ENCODE results near the gene RMND1.

RMND1 gene

DNA sequence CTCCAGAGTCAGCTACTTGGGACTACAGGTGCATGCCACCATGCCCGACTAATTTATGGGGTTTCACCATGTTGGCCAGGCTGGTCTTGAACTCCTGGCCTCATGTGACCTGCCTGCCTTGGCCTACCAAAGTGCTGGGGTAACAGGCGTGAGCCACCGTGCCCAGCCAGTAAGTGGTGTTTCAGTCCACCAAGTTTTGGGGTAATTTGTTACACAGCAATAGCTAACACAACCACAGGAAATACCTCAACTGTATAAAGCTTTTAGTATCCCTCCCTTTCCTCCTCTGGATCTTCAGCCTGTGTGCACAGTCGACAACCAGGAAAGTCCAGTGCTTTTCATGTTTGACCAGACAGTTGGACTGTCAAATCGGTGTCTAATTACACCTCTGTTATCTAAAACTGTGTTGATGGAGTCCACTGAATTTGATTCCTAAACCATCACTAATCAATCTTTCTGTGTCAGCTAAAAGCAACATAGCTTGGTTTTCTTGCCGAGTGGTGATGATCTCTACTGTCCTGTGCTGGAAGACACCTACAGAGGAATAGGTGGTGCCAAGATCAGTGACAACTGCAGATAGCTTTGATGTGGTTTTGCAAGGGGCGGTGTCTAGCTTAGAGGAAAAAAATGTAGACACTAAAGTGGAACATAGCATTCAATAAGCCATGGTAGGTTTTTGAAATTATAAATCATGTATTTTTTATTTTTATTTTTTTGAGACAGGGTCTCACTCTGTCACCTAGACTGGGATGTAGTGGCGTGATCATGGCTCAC lies 38.4 kb downstream of the RMND1 start:
- Histone ChIP-seq H3K4me1 (ENCODE audit: control insufficient read depth, insufficient read depth, low read length) (no peaks in the 10 kb centered on the region), H3K36me3 (ENCODE audit: insufficient read depth, low read length) (peaks cover 47% of the 10 kb centered on the region), H3K4me3 (ENCODE audit: low read length) (no peak overlapping the region), H3K27me3 (ENCODE audit: control insufficient read depth, insufficient read depth, low read length) (no peaks in the 10 kb centered on the region), H3K4me2 (ENCODE audit: low read length) (no peak overlapping the region), H3K9me3 (replicated peaks; ENCODE audit: low read length) (no peaks in the 10 kb centered on the region), H3K9ac (ENCODE audit: low read depth, low read length) (no peak overlapping the region)

- Histone ChIP-seq H3K4me2 (ENCODE audit: low read length) (no peak overlapping the region), H3K4me3 (ENCODE audit: low read length) (no peak overlapping the region), H3K4me1 (ENCODE audit: control insufficient read depth, insufficient read depth, low read length) (no peaks in the 10 kb centered on the region), H3K36me3 (ENCODE audit: insufficient read depth, low read length) (peaks cover 50% of the 10 kb centered on the region), H3K9ac (ENCODE audit: low read depth, low read length) (no peak overlapping the region), H3K27me3 (ENCODE audit: control insufficient read depth, insufficient read depth, low read length) (no peaks in the 10 kb centered on the region), H3K9me3 (replicated peaks; ENCODE audit: low read length) (no peaks in the 10 kb centered on the region)
These were observed 39.0 kb downstream of the RMND1 start for GRCh38 chr6:151412909-151413308.

DNA sequence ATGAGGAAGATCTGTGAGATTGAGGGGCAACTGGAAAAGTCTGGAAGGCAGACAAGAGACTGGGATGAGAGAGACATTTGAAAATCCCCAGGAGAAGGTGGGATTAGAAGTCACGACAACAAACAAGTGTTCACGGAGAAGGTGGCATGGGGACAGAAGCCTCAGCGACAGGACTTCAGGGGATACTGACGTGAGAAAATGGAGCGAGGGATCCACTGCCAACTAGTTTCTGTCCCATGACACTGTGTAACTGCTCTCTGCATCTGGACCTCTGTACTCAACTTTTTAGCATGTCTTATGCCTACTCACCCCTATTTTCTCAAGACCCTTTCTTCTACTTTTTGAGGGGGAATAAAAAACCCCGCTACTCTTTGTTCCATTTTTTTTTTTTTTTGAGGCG lies 42.2 kb downstream of the RMND1 start:
- H3K4me3 ChIP-seq (ENCODE audit: low read length): no peak overlapping the region
- peaks cover 49% of the 10 kb centered on the region for H3K36me3 ChIP-seq (ENCODE audit: insufficient read depth, low read length)
- no peak overlapping the region for H3K9ac ChIP-seq (ENCODE audit: low read depth, low read length)
- no peaks in the 10 kb centered on the region for H3K27me3 ChIP-seq (ENCODE audit: control insufficient read depth, insufficient read depth, low read length)
- no peaks in the 10 kb centered on the region for H3K9me3 ChIP-seq (replicated peaks; ENCODE audit: low read length)
- no peak overlapping the region for H3K4me2 ChIP-seq (ENCODE audit: low read length)
- H3K4me1 ChIP-seq (ENCODE audit: control insufficient read depth, insufficient read depth, low read length): no peaks in the 10 kb centered on the region

DNA sequence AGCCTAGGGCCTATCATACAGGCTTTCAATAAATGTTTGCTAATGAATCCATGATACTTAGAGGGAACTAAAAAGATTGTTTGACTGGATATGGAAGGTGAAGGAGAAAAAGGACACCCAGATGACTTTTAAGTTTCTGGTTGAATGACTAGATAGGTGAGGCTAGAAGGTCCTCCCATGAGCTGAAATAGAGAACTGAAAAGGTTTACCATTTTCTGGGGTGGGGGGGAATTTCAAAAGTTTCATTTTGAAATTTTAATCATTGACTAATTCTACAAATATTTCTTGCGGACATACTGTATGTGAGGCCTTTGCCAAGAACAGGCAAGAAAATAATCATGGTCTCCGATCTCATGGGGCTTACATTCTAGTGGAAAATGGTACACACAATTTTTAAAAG lies 42.7 kb downstream of the RMND1 start:
- Histone ChIP-seq H3K9me3 (replicated peaks; ENCODE audit: low read length) (no peaks in the 10 kb centered on the region), H3K9ac (ENCODE audit: low read depth, low read length) (no peak overlapping the region), H3K4me1 (ENCODE audit: control insufficient read depth, insufficient read depth, low read length) (no peaks in the 10 kb centered on the region), H3K4me3 (ENCODE audit: low read length) (no peak overlapping the region), H3K4me2 (ENCODE audit: low read length) (no peak overlapping the region), H3K27me3 (ENCODE audit: control insufficient read depth, insufficient read depth, low read length) (no peaks in the 10 kb centered on the region), H3K36me3 (ENCODE audit: insufficient read depth, low read length) (peaks cover 53% of the 10 kb centered on the region)

GRCh38 chr6:151408858-151409257 lies 43.1 kb downstream of the RMND1 start:
- H3K4me3 ChIP-seq (ENCODE audit: low read length): no peak overlapping the region
- H3K4me1 ChIP-seq (ENCODE audit: control insufficient read depth, insufficient read depth, low read length): no peaks in the 10 kb centered on the region
- H3K27me3 ChIP-seq (ENCODE audit: control insufficient read depth, insufficient read depth, low read length): no peaks in the 10 kb centered on the region
- no peak overlapping the region for H3K9ac ChIP-seq (ENCODE audit: low read depth, low read length)
- H3K4me2 ChIP-seq (ENCODE audit: low read length): no peak overlapping the region
- H3K9me3 ChIP-seq (replicated peaks; ENCODE audit: low read length): no peaks in the 10 kb centered on the region
- peaks cover 55% of the 10 kb centered on the region for H3K36me3 ChIP-seq (ENCODE audit: insufficient read depth, low read length)

GRCh38 chr6:151403919-151404308 lies 48.0 kb downstream of the RMND1 start:
- Histone ChIP-seq H3K4me2 (ENCODE audit: low read length) (no peak overlapping the region), H3K4me3 (ENCODE audit: low read length) (no peak overlapping the region), H3K9ac (ENCODE audit: low read depth, low read length) (no peak overlapping the region), H3K27me3 (ENCODE audit: control insufficient read depth, insufficient read depth, low read length) (no peaks in the 10 kb centered on the region), H3K9me3 (replicated peaks; ENCODE audit: low read length) (no peaks in the 10 kb centered on the region), H3K36me3 (ENCODE audit: insufficient read depth, low read length) (peaks cover 44% of the 10 kb centered on the region), H3K4me1 (ENCODE audit: control insufficient read depth, insufficient read depth, low read length) (no peaks in the 10 kb centered on the region)

DNA sequence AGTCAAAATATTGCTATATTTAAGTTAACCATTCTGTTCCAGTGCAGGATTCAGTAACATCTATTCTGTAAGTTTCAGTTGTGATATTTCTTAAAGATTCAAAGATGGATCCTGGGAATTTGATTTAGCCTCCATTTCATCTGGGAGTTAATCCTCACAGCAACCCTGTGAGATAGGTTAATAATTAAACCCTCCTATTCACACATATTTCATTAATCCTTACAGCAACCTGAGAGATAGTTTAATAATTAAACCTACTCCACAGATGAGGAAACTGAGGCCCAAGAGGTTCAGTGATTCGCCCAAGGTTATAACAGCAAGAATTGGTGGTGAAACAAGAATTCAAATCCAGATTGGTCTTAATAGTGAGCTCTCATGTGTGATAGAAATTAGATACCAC lies 49.7 kb downstream of the RMND1 start:
- Histone ChIP-seq H3K4me1 (ENCODE audit: control insufficient read depth, insufficient read depth, low read length) (no peaks in the 10 kb centered on the region), H3K4me3 (ENCODE audit: low read length) (no peak overlapping the region), H3K9me3 (replicated peaks; ENCODE audit: low read length) (no peaks in the 10 kb centered on the region), H3K9ac (ENCODE audit: low read depth, low read length) (no peak overlapping the region), H3K4me2 (ENCODE audit: low read length) (no peak overlapping the region), H3K36me3 (ENCODE audit: insufficient read depth, low read length) (peaks cover 38% of the 10 kb centered on the region), H3K27me3 (ENCODE audit: control insufficient read depth, insufficient read depth, low read length) (no peaks in the 10 kb centered on the region)

DNA sequence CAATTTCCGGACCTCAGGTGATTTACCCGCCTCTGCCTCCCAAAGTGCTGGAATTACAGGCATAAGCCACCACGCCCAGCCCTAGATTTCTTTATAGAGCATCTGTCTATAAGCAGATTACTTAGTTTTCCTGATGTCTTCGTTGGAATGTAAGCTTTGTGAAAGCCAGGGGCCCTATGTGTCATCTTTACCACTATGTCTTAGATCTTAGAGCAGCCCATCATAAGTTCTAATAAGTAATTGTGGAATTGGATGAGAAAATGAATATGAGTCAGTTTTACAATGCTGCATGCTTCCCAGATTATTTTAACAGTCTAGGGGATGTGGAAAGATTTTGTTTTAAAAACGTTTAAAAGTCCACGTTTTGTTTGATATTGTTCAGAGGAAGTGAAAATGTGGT lies 51.5 kb downstream of the RMND1 start:
- H3K9me3 ChIP-seq (replicated peaks; ENCODE audit: low read length): no peaks in the 10 kb centered on the region
- no peaks in the 10 kb centered on the region for H3K4me1 ChIP-seq (ENCODE audit: control insufficient read depth, insufficient read depth, low read length)
- H3K4me2 ChIP-seq (ENCODE audit: low read length): no peak overlapping the region
- H3K27me3 ChIP-seq (ENCODE audit: control insufficient read depth, insufficient read depth, low read length): no peaks in the 10 kb centered on the region
- H3K9ac ChIP-seq (ENCODE audit: low read depth, low read length): no peak overlapping the region
- H3K4me3 ChIP-seq (ENCODE audit: low read length): no peak overlapping the region
- peaks cover 33% of the 10 kb centered on the region for H3K36me3 ChIP-seq (ENCODE audit: insufficient read depth, low read length)

GRCh38 chr6:151399679-151400078 lies 52.2 kb downstream of the RMND1 start:
- H3K4me1 ChIP-seq (ENCODE audit: control insufficient read depth, insufficient read depth, low read length): peaks cover 5% of the 10 kb centered on the region
- H3K4me2 ChIP-seq (ENCODE audit: low read length): no peak overlapping the region
- H3K4me3 ChIP-seq (ENCODE audit: low read length): no peak overlapping the region
- H3K36me3 ChIP-seq (ENCODE audit: insufficient read depth, low read length): peaks cover 27% of the 10 kb centered on the region
- H3K27me3 ChIP-seq (ENCODE audit: control insufficient read depth, insufficient read depth, low read length): no peaks in the 10 kb centered on the region
- no peak overlapping the region for H3K9ac ChIP-seq (ENCODE audit: low read depth, low read length)
- H3K9me3 ChIP-seq (replicated peaks; ENCODE audit: low read length): no peaks in the 10 kb centered on the region

GRCh38 chr6:151393410-151393809 lies 58.5 kb downstream of the RMND1 start:
- H3K4me1 ChIP-seq (ENCODE audit: control insufficient read depth, insufficient read depth, low read length): peaks cover 32% of the 10 kb centered on the region
- no peaks in the 10 kb centered on the region for H3K9me3 ChIP-seq (replicated peaks; ENCODE audit: low read length)
- peaks cover 5% of the 10 kb centered on the region for H3K36me3 ChIP-seq (ENCODE audit: insufficient read depth, low read length)
- no peaks in the 10 kb centered on the region for H3K27me3 ChIP-seq (ENCODE audit: control insufficient read depth, insufficient read depth, low read length)
- H3K9ac ChIP-seq (ENCODE audit: low read depth, low read length): peak overlapping the region; percentile 14
- peak overlapping the region; percentile 83 for H3K4me2 ChIP-seq (ENCODE audit: low read length)
- H3K4me3 ChIP-seq (ENCODE audit: low read length): peak overlapping the region; percentile 91

- peak overlapping the region; percentile 83 for H3K4me2 ChIP-seq (ENCODE audit: low read length)
- no peaks in the 10 kb centered on the region for H3K27me3 ChIP-seq (ENCODE audit: control insufficient read depth, insufficient read depth, low read length)
- peaks cover 4% of the 10 kb centered on the region for H3K36me3 ChIP-seq (ENCODE audit: insufficient read depth, low read length)
- H3K4me3 ChIP-seq (ENCODE audit: low read length): peak overlapping the region; percentile 91
- H3K4me1 ChIP-seq (ENCODE audit: control insufficient read depth, insufficient read depth, low read length): peaks cover 40% of the 10 kb centered on the region
- H3K9me3 ChIP-seq (replicated peaks; ENCODE audit: low read length): no peaks in the 10 kb centered on the region
- peak overlapping the region; percentile 71 for H3K9ac ChIP-seq (ENCODE audit: low read depth, low read length)
These were observed 59.5 kb downstream of the RMND1 start for GRCh38 chr6:151392427-151392826.
